Measurements from ENCODE around the gene ANXA8.
"Not testable (repeated sequence)": the region's sequence is repeated elsewhere in the genome, so short reads cannot be mapped to it uniquely, and the experiment has no call there.

The ANXA8 gene

GRCh38 chr10:47462577-47463358, 21.1 kb downstream of the ANXA8 start:
- DNase-seq: not testable (repeated sequence)

GRCh38 chr10:47461261-47461687, 22.6 kb downstream of the ANXA8 start:
- DNase-seq: not testable (repeated sequence)

GRCh38 chr10:47458466-47459154, 25.3 kb downstream of the ANXA8 start:
- DNase-seq: no peak

- no peak for DNase-seq
Observed at GRCh38 chr10:47457826-47458225, 26.1 kb downstream of the ANXA8 start.

- DNase-seq: no peak
Observed at GRCh38 chr10:47457528-47457820, 26.4 kb downstream of the ANXA8 start.

- no peak for DNase-seq
Observed at GRCh38 chr10:47456794-47457527, 27.0 kb downstream of the ANXA8 start.

- DNase-seq: no peak
Observed at GRCh38 chr10:47456079-47456785, 27.7 kb downstream of the ANXA8 start.

- not testable (repeated sequence) for DNase-seq
Observed at GRCh38 chr10:47455350-47456078, 28.4 kb downstream of the ANXA8 start.

GRCh38 chr10:47454780-47455058, 29.2 kb downstream of the ANXA8 start:
- DNase-seq: no peak

GRCh38 chr10:47454008-47454779, 29.7 kb downstream of the ANXA8 start:
- DNase-seq: no peak

GRCh38 chr10:47453141-47454007, 30.5 kb downstream of the ANXA8 start:
- no peak for DNase-seq

- DNase-seq: no peak
Observed at GRCh38 chr10:47452495-47453140, 31.3 kb downstream of the ANXA8 start.

GRCh38 chr10:47451998-47452494, 31.9 kb downstream of the ANXA8 start:
- DNase-seq: no peak

- no peak for DNase-seq
Observed at GRCh38 chr10:47451273-47451997, 32.5 kb downstream of the ANXA8 start.

GRCh38 chr10:47450442-47450841, 33.5 kb downstream of the ANXA8 start:
- no peak for DNase-seq

- no peak for DNase-seq
Observed at GRCh38 chr10:47449979-47450378, 33.9 kb downstream of the ANXA8 start.

GRCh38 chr10:47449102-47449978, 34.6 kb downstream of the ANXA8 start:
- DNase-seq: no peak

GRCh38 chr10:47447705-47448104, 36.2 kb downstream of the ANXA8 start:
- no peak for DNase-seq

Data from CD4-positive, alpha-beta T cell treated with Interleukin-10 for 1 hour (primary cell).